ENCODE measurements around the gene ZNF526. TPM values are rescaled to one million over a fixed set of nuclear protein-coding genes. Genes with fewer than 3 reads are reported as not detected.
A peak's percentile ranks its signal among the peaks of the same experiment; 100 is the strongest.
"Not testable (repeated sequence)": the region's sequence is repeated elsewhere in the genome, so short reads cannot be mapped to it uniquely, and the experiment has no call there.

The ZNF526 gene
- total and polyA plus RNA-seq, 2 donors (not counting 1 experiment from before 2014, with no cell fraction given): 4.9 to 21.3 TPM

- intact Hi-C loops (cut with micrococcal nuclease): loop anchor here (1.0 kb wide), 3 partner anchors 12 to 39 kb away; partner anchors contain the start of gene DEDD2
- peak overlapping the region in 1 of 2 donors; percentile 60 for H3K27ac ChIP-seq (ENCODE audit: low read length in 2 of 2)
These were observed 35.9 kb downstream of the ZNF526 start for GRCh38 chr19:42255766-42256745.

GRCh38 chr19:42257842-42258241 is 37.7 kb downstream of the ZNF526 start:
- H3K27me3 ChIP-seq (replicated peaks in 1 of 4; ENCODE audit: control extremely low read depth in 1 of 4, control insufficient read depth in 3 of 4, insufficient read depth in 4 of 4, low read length in 3 of 4); H3K27ac Mint-ChIP-seq: not testable (repeated sequence)

More at GRCh38 chr19:42255766-42256745, 35.9 kb downstream of the ZNF526 start:
- H3K36me3 ChIP-seq (replicated peaks in 1 of 2; ENCODE audit: control extremely low read depth in 1 of 2, control insufficient read depth in 1 of 2, extremely low read depth in 1 of 2, insufficient read depth in 2 of 2, low read length in 1 of 2): no peaks in the 10 kb centered on the region
- ATAC-seq (ENCODE audit: low read depth) (no peak), DNase-seq (peak; percentile 56)
- Mint-ChIP-seq H3K4me3 (peak overlapping the region; percentile 85), H3K27ac (peak overlapping the region; percentile 67), H3K9me3 (ENCODE audit: insufficient read depth) (no peaks in the 10 kb centered on the region), H3K4me1 (peaks cover 24% of the 10 kb centered on the region), H3K27me3 (no peaks in the 10 kb centered on the region)
- no peak for TF ChIP-seq EZH2 (IDR thresholded peaks at IDR 0.05; ENCODE audit: borderline replicate concordance, insufficient read depth, low read depth, low read length, poor library complexity, severe bottlenecking)
- no peak for TF ChIP-seq CTCF (IDR thresholded peaks at IDR 0.05)
- H3K4me2 ChIP-seq (replicated peaks; ENCODE audit: low read depth, low read length, poor library complexity, severe bottlenecking): peak overlapping the region; percentile 99
- ChIA-PET CTCF (interaction anchor here (1.4 to 1.7 kb wide), 3 partner anchors 11 to 24 kb away, joined by 4 to 5 read pairs (median 5); no protein-coding TSS in a partner anchor), POLR2A (interaction anchor here (0.7 kb wide), 1 partner anchor 27 kb away, joined by 3 read pairs; no protein-coding TSS in a partner anchor)
- WGBS (ENCODE audit: insufficient coverage): 14% methylated on average over 35 of the region's 38 CpGs
- H2AFZ ChIP-seq (ENCODE audit: insufficient read depth, low read depth, low read length, poor library complexity, severe bottlenecking): peak overlapping the region; percentile 93
- H3K27me3 ChIP-seq (replicated peaks in 1 of 4; ENCODE audit: control extremely low read depth in 1 of 4, control insufficient read depth in 3 of 4, insufficient read depth in 4 of 4, low read length in 3 of 4): peaks cover 0 to 4% (median 0%) of the 10 kb centered on the region in 4 experiments
- peaks cover 23 to 34% of the 10 kb centered on the region in 2 donors for H3K4me1 ChIP-seq (ENCODE audit: control insufficient read depth in 2 of 2, insufficient read depth in 2 of 2, low read length in 2 of 2)
- H3K79me2 ChIP-seq (ENCODE audit: control insufficient read depth, insufficient read depth, low read length): peaks cover 30% of the 10 kb centered on the region
- H4K20me1 ChIP-seq (ENCODE audit: control insufficient read depth, insufficient read depth, low read length, poor library complexity, severe bottlenecking): peaks cover 16% of the 10 kb centered on the region
- H3K9me3 ChIP-seq (ENCODE audit: control extremely low read depth in 1 of 3, control insufficient read depth in 2 of 3, insufficient read depth in 1 of 3, low read length in 2 of 3): no peaks in the 10 kb centered on the region
- H3K4me3 ChIP-seq (ENCODE audit: control extremely low read depth in 1 of 5, extremely low read depth in 1 of 5, insufficient read depth in 1 of 5, low read depth in 2 of 5, low read length in 4 of 5): peak overlapping the region; percentile 36 to 100 (median 97)
- H3K9ac ChIP-seq (ENCODE audit: low read length): peak overlapping the region; percentile 95

More at GRCh38 chr19:42257842-42258241, 37.7 kb downstream of the ZNF526 start:
- peaks cover 10% of the 10 kb centered on the region for H4K20me1 ChIP-seq (ENCODE audit: control insufficient read depth, insufficient read depth, low read length, poor library complexity, severe bottlenecking)
- H3K9me3 ChIP-seq (ENCODE audit: control extremely low read depth in 1 of 3, control insufficient read depth in 2 of 3, insufficient read depth in 1 of 3, low read length in 2 of 3); H3K9ac ChIP-seq (ENCODE audit: low read length); H3K4me2 ChIP-seq (replicated peaks; ENCODE audit: low read depth, low read length, poor library complexity, severe bottlenecking); H3K4me3 ChIP-seq (ENCODE audit: control extremely low read depth in 1 of 5, extremely low read depth in 1 of 5, insufficient read depth in 1 of 5, low read depth in 2 of 5, low read length in 4 of 5); H2AFZ ChIP-seq (ENCODE audit: insufficient read depth, low read depth, low read length, poor library complexity, severe bottlenecking); H3K4me3 Mint-ChIP-seq; H3K27ac ChIP-seq (ENCODE audit: low read length in 2 of 2); H3K4me1 Mint-ChIP-seq; H3K36me3 ChIP-seq (replicated peaks in 1 of 2; ENCODE audit: control extremely low read depth in 1 of 2, control insufficient read depth in 1 of 2, extremely low read depth in 1 of 2, insufficient read depth in 2 of 2, low read length in 1 of 2); H3K9me3 Mint-ChIP-seq (ENCODE audit: insufficient read depth); DNase-seq; H3K27me3 Mint-ChIP-seq; ATAC-seq (ENCODE audit: low read depth); intact Hi-C loops (cut with micrococcal nuclease): not testable (repeated sequence)
- H3K79me2 ChIP-seq (ENCODE audit: control insufficient read depth, insufficient read depth, low read length): peaks cover 18% of the 10 kb centered on the region
- POLR2A ChIA-PET: interaction anchor here (0.7 to 1.0 kb wide), 4 partner anchors 11 to 45 kb away, joined by 4 to 6 read pairs (median 4); partner anchors contain the start of gene PAFAH1B3
- 100% methylated on average over 1 of the region's 3 CpGs for WGBS (ENCODE audit: insufficient coverage)
- CTCF ChIA-PET: interaction anchor here (1.1 to 2.0 kb wide), 3 partner anchors 11 to 38 kb away, joined by 4 to 6 read pairs (median 4); no protein-coding TSS in a partner anchor
- peaks cover 11 to 18% of the 10 kb centered on the region in 2 donors for H3K4me1 ChIP-seq (ENCODE audit: control insufficient read depth in 2 of 2, insufficient read depth in 2 of 2, low read length in 2 of 2)

Data from B cell (primary cell).